ENCODE results near the gene UBASH3A.
"Not testable (repeated sequence)": the region's sequence is repeated elsewhere in the genome, so short reads cannot be mapped to it uniquely, and the experiment has no call there.

The UBASH3A gene

DNA sequence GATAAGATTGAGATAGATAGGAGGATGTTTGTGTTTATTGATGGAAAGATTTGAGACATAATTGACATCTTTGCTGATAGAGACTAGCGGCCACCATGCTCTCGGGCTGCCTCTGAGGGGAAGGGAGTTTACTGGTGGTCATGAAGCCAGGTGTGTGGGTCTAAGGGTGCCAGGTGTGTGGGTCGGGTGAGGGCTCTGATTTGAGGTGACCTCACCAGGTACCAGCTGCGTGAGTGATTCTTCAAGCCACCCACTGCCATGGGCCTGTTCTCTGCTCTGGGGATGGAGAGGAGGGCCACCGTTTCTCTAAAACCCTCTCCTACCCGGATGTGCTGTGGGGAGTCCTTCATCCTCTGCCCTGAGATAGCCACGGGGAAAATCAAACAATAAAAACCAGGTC, 3.2 kb downstream of the UBASH3A start:
- TF ChIP-seq, protein P1, sequence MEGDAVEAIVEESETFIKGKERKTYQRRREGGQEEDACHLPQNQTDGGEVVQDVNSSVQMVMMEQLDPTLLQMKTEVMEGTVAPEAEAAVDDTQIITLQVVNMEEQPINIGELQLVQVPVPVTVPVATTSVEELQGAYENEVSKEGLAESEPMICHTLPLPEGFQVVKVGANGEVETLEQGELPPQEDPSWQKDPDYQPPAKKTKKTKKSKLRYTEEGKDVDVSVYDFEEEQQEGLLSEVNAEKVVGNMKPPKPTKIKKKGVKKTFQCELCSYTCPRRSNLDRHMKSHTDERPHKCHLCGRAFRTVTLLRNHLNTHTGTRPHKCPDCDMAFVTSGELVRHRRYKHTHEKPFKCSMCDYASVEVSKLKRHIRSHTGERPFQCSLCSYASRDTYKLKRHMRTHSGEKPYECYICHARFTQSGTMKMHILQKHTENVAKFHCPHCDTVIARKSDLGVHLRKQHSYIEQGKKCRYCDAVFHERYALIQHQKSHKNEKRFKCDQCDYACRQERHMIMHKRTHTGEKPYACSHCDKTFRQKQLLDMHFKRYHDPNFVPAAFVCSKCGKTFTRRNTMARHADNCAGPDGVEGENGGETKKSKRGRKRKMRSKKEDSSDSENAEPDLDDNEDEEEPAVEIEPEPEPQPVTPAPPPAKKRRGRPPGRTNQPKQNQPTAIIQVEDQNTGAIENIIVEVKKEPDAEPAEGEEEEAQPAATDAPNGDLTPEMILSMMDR (conservative IDR thresholded peaks at IDR 0.05), result no peak
- no peak for TF ChIP-seq ZFX (IDR thresholded peaks at IDR 0.05)
- no peak overlapping the region for H3K27ac ChIP-seq

DNA sequence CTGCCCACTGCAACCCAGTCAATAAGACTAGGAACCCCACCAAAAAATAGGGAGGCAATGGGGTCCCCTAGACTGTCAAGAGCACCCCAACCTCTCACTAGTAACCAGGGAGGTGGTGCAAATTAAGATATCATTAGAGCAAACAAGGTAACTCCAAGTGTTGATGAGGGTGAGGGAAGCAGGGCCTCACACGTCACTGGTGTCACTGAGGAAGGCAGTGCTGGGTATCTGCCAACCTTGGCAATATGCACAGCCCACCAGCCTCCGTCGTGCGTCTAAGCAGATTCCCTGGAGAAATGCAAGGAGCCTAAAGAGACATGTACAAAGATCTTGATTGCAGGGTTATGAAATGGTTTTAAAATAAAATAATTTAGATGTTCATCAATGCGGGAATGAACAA, 3.8 kb downstream of the UBASH3A start:
- TF ChIP-seq, protein P1 (conservative IDR thresholded peaks at IDR 0.05), result no peak
- TF ChIP-seq ZFX (IDR thresholded peaks at IDR 0.05), result no peak
- no peak overlapping the region for H3K27ac ChIP-seq

DNA sequence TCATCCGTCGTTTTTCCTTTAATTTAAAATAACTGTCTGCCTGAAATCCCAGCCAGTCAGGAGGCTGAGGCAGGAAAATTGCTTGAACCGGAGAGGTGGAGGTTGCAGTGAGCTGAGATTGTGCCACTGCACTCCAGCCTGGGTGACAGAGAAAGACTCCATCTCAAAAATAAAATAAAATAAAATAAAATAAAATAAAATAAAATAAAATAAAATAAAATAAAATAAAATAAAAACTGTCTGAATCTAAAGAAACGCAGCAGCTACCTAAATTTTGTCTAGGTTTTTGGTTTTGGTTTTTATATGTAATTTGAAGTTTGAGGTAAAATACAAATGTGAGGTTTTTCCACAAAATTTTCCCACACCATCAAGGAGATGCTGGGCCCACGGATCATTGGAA, 5.0 kb downstream of the UBASH3A start:
- not testable (repeated sequence) for H3K27ac ChIP-seq

DNA sequence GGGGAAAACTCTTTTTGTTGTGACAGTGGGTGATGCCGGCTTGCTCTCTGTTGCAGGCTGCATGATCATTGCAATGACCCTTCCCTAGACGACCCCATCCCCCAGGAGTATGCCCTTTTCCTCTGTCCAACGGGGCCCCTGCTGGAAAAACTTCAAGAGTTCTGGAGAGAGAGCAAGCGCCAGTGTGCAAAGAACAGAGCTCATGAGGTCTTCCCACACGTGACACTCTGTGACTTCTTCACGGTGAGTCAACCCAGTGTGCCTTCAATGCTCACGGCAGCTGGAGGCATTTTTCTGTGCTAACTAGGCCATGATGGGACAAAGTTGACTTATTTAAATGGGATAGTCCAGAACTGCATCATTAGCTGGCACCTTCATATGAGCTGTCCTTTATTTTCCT, 5.7 kb downstream of the UBASH3A start:
- H3K27ac ChIP-seq, result no peak overlapping the region
- TF ChIP-seq ZFX (IDR thresholded peaks at IDR 0.05), result no peak
- TF ChIP-seq, protein P1 (conservative IDR thresholded peaks at IDR 0.05), result no peak

DNA sequence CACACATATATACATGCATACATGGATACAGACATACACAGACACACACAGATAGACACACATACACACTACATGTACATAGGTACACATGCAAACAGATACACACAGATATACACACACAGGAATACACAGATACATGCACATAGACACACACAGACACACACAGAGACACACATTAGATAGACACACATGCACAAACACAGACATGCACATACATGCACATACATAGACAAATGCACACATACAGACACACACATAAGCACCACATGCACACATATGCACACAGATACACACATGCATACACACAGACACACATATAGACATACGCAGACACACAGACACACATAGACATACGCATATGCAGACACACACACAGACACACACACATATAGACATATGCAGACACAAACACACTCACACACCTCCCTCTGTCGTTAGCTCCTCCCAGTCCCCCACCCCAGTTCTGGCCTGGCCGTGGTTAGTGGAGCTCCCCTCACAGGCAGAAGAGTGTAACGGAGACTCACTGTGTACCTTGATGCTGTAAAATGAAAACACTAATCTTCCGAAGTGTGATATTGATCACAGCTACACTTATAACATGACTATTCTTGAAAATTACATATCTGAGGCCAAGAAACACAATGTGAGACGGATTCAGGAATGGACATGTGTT, 7.6 kb downstream of the UBASH3A start:
- TF ChIP-seq ZFX (IDR thresholded peaks at IDR 0.05), result no peak
- TF ChIP-seq, protein P1 (conservative IDR thresholded peaks at IDR 0.05), result no peak
- no peak overlapping the region for H3K27ac ChIP-seq

DNA sequence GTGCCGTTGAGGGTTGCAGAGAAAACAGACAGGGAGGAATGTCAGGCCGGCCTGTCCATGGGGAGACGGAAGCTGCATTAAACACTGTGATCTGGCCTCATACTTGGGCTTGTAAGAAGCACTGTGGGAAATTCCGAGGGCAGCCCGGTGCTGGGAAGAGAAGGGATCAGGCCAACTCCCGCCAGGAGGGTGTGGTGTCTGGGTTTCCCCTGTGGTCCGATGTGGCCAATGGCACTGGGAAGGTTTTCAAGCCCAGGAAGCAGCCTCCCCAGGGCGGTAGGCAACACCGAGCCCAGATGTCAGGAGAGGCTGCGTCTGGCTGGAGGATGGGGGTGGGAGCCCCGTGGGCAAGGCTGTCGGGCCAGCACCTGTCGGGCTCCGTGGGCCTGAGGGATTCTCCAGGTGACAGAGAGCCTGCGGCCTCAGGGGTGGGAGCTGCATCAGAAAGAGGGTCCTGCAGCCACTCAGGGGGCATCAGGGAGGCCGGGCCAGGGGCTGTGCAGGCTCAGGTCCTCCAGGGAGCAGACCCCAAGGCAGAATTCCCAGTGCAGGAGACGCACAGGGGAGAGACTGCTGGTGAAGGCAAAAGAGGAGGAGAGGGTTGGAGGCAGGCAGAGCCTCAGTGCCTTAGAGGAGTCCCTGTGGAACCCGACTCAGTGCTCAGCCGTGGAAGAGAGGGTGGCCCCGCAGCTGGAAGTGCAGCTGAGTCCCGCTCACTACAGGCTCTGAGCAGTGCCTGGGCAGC, 8.4 kb downstream of the UBASH3A start:
- TF ChIP-seq, protein P1 (conservative IDR thresholded peaks at IDR 0.05), result no peak
- no peak for TF ChIP-seq ZFX (IDR thresholded peaks at IDR 0.05)
- no peak overlapping the region for H3K27ac ChIP-seq

DNA sequence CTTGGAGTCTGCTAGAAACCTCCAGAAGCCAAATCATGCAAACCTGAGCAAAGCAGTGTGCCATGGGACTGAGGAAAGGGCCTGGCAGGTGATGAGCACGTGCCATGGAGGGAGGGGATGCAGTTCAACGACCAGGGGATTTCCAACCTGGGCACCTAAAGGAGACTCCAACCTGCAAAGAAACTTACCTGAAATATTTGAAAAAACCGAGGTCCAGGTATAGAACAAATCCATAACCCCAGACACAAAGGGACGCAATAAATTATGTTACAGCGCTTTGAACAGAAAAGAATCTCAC, 8.9 kb downstream of the UBASH3A start:
- H3K27ac ChIP-seq, result no peak overlapping the region
- no peak for TF ChIP-seq ZFX (IDR thresholded peaks at IDR 0.05)
- TF ChIP-seq, protein P1 (conservative IDR thresholded peaks at IDR 0.05), result no peak

DNA sequence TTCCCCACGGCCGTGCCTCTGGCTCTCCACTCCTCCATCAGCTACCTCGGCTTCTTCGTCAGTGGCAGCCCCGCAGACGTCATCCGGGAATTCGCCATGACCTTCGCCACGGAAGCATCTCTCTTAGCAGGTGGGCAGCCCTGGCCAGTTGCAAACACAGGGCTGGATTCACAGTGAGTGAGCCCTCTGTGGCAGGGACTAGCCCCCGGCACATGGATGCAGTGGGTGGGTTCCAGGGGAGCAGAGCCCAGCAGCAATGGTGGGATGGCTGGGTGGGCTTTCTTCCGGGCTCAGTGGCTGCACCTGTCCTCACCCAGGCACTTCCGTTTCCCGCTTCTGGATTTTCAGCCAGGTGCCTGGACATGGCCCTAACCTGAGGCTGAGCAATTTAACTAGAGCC, 9.4 kb downstream of the UBASH3A start:
- TF ChIP-seq ZFX (IDR thresholded peaks at IDR 0.05), result no peak
- TF ChIP-seq, protein P1 (conservative IDR thresholded peaks at IDR 0.05), result no peak
- no peak overlapping the region for H3K27ac ChIP-seq
